GM12875 (cell line): ENCODE measurements around the gene CSPG4.

Experiments
- H3K4me3 ChIP-seq: one replicate; pipeline ENCODE4 v1.5.1; 2011; ENCODE audit warnings: low read depth, low read length, control low read depth
- CTCF ChIP-seq: IDR thresholded peaks from 2 replicates; pipeline ENCODE4 v1.5.1; 2011; ENCODE audit warnings: low read depth, mild to moderate bottlenecking, control low read depth, inconsistent platforms, low read length, moderate library complexity, borderline replicate concordance; ENCODE audit not compliant: insufficient read depth

CSPG4 gene

GRCh38 chr15:75650908-75651809, 61.5 kb downstream of the CSPG4 start:
- TF ChIP-seq CTCF, result no peak
- no peak overlapping the region for H3K4me3 ChIP-seq

GRCh38 chr15:75649848-75650247, 62.8 kb downstream of the CSPG4 start:
- H3K4me3 ChIP-seq, result no peak overlapping the region
- TF ChIP-seq CTCF, result no peak

- H3K4me3 ChIP-seq, result no peak overlapping the region
- no peak for TF ChIP-seq CTCF
Observed at GRCh38 chr15:75649045-75649761, 63.4 kb downstream of the CSPG4 start.

GRCh38 chr15:75648156-75649000, 64.3 kb downstream of the CSPG4 start:
- no peak for TF ChIP-seq CTCF
- H3K4me3 ChIP-seq, result peak overlapping the region; percentile 85

- TF ChIP-seq CTCF, result peak; percentile 76
- H3K4me3 ChIP-seq, result peak within 1 kb of the TSS; percentile 85
Observed at GRCh38 chr15:75647370-75648155, 65.1 kb downstream of the CSPG4 start, which contains the start of gene SNX33. Gene SNX33, plus strand, starts transcription at chr15:75647912. Its CDS starts 1,191 bp downstream, at chr15:75649103.

GRCh38 chr15:75646944-75647364, 65.7 kb downstream of the CSPG4 start:
- TF ChIP-seq CTCF, result no peak
- H3K4me3 ChIP-seq, result peak overlapping the region; percentile 85
